IMR-90 (cell line): ENCODE results near the gene CARS2.

Experiments used
- BHLHE40 ChIP-seq: fragments of 150-350 bp; IDR thresholded peaks from 2 replicates; pipeline ENCODE4 v1.6.1; 2016; ENCODE audit warnings: mild to moderate bottlenecking, low read depth, low read length
- CEBPB ChIP-seq: IDR thresholded peaks from 2 replicates; pipeline ENCODE4 v1.6.1; 2012; ENCODE audit warnings: low read depth, low read length, improper control_type of control experiment
- MAFK ChIP-seq: IDR thresholded peaks from 2 replicates; pipeline ENCODE4 v1.6.1; 2012; ENCODE audit warnings: low read depth, low read length, improper control_type of control experiment
- MAZ ChIP-seq: IDR thresholded peaks from 2 replicates; pipeline ENCODE4 v1.6.1; 2012; ENCODE audit warnings: low read depth, mild to moderate bottlenecking, low read length, improper control_type of control experiment, moderate library complexity, borderline replicate concordance
- POLR2A ChIP-seq: IDR thresholded peaks from 2 replicates; pipeline ENCODE4 v1.6.1; 2012; ENCODE audit warnings: mild to moderate bottlenecking, low read depth, low read length
- TF ChIP-seq, protein P1 (sequence below): conservative IDR thresholded peaks from 2 replicates; pipeline ENCODE4 v1.5.1; 2012; ENCODE audit warnings: mild to moderate bottlenecking, low read depth, low read length, improper control_type of control experiment

DNA sequence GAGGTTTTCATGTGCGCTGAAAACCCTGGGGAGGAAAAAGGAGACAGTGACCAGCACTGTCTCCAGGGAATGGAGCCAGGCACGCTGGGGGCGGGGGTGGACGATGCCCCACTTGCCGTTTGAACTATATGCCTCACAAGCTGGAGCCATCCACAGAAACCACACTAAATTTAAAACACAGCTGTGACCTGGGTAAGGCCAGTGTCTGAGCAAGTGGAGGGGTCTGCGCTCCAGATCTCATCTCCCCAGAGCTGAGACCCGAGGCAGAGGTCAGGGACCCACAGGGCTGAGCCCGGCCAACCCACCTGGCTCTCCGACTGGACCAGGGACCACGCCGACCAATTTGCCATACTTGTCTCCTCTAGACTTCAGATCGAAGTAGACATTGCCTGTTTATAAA is 23.2 kb downstream of the CARS2 start:
- TF ChIP-seq, protein P1, sequence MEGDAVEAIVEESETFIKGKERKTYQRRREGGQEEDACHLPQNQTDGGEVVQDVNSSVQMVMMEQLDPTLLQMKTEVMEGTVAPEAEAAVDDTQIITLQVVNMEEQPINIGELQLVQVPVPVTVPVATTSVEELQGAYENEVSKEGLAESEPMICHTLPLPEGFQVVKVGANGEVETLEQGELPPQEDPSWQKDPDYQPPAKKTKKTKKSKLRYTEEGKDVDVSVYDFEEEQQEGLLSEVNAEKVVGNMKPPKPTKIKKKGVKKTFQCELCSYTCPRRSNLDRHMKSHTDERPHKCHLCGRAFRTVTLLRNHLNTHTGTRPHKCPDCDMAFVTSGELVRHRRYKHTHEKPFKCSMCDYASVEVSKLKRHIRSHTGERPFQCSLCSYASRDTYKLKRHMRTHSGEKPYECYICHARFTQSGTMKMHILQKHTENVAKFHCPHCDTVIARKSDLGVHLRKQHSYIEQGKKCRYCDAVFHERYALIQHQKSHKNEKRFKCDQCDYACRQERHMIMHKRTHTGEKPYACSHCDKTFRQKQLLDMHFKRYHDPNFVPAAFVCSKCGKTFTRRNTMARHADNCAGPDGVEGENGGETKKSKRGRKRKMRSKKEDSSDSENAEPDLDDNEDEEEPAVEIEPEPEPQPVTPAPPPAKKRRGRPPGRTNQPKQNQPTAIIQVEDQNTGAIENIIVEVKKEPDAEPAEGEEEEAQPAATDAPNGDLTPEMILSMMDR = no peak
- no peak for TF ChIP-seq CEBPB
- TF ChIP-seq MAFK = no peak
- TF ChIP-seq BHLHE40 = no peak
- no peak for TF ChIP-seq POLR2A
- no peak for TF ChIP-seq MAZ
